GM19324 (cell line): ENCODE data around the gene ARPP19.
"Not testable (repeated sequence)": the region's sequence is repeated elsewhere in the genome, so short reads cannot be mapped to it uniquely, and the experiment has no call there.

Source experiments
- ATAC-seq: cut with Tn5 transposase; IDR thresholded peaks from one replicate; pipeline ENCODE4 v1.9.1; 2021; ENCODE audit warnings: mild to moderate bottlenecking, moderate library complexity; ENCODE audit not compliant: unreplicated experiment, low FRiP score

ARPP19 gene

DNA sequence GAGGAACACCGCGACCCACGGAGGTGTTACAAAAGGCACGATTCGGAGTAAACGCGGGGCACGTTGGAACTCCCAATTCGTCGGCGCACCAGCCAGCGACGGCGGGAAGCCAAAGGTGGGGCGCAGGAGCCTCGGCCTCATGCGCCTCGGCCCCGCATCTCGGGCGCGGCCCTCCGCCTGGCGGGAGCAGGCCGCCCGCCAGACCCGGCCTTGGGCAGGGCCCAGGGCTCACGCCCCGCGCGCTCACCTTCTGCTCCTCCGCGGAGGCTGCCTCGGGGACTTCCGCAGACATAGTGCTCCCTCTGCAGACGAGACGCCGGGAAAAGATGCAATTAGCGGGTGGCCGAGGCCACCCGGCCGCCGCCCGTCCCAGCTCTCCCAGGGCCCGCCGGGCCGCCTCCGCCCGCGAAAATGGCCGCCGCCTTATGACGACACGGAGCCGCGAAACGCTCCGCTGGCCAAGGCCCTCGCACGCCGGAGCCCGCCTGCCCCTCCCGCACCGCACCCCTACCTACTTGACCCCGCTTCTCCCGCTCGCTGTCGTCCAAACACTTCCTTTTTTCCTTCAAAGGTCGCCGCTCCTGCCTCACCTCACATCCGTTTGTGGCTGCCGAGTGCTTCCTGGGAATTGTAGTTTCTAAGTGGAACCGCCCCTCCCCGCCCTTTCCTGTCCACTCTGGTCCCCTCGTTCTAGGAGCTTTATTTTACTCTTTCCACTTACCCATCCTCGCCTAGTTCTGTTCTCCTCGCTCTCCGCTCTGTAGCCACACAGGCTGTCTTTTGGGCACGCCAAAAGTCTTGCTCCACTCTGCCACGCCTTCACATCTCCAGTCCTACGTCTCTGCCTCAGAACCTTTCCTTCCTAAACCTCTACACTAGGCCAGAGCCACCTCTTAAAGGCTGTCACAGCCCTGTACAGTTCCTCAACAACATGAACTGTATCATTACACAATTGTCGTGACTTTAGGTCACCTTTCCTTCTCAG is at the start of gene ARPP19:
Gene ARPP19, minus strand, starts transcription at position 430 of the 985 bp plus-strand sequence. Its CDS starts 138 bp downstream, at position 292.
- ATAC-seq = peak; percentile 67

DNA sequence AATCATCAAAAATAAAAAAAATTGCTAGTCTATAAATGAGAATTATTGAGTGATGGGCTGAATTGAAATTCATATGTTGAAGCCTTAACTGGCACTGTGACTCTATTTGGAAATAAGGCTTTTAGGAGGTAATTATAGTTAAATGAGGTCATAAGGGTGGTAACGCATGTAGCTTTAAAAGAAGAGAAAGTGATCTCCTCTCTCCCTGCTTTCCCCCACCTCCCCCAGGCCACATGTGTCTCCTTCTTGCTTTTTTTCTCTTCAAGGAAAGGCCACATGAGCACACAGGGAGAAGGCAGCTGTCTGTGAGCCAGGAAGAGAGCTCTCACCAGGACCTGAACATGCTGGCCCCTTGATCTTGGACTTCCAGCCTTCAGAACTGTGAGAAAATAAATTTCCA is 48.2 kb upstream of the ARPP19 start:
- ATAC-seq = no peak

GRCh38 chr15:52615302-52615701 is 46.5 kb upstream of the ARPP19 start:
- ATAC-seq = no peak

GRCh38 chr15:52609593-52609992 is 40.8 kb upstream of the ARPP19 start:
- no peak for ATAC-seq

GRCh38 chr15:52584414-52584813 is 15.6 kb upstream of the ARPP19 start:
- no peak for ATAC-seq

- no peak for ATAC-seq
Measured at GRCh38 chr15:52579852-52580251, 11.0 kb upstream of the ARPP19 start.

DNA sequence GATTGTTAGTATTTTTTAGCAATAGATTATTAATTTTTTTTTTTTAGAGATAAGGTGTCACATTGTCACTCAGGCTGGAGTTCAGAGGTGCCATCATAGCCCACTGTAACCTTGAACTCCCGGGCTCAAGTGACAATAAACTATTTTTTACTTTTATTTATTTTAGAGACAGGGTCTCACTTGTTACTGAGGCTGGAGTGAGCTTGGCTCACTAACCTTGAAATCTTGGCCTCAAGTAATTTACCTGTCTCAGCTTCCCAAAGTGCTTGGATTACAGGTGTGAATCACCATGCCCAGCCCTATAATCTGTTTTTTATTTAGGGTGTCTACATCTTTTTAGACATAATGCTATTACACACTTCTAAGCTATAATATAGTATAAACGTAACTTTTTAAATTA is 7.9 kb upstream of the ARPP19 start:
- no peak for ATAC-seq

DNA sequence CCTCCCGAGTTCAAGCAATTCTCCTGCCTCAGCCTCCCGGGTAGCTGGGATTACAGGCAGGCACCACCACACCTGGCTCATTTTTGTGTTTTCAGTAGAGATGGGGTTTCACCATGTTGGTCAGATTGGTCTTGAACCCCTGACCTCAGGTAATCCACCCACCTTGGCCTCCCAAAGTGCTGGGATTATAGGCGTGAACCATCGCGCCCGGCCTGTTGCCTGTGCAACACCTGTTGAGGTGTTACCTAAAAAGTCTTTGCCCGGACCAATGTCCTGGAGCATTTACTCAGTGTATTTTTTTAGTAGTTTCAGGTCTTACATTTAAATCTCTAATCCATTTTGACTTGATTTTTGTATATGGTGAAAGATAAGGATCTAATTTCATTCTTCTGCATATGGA is 6.7 kb upstream of the ARPP19 start:
- ATAC-seq = not testable (repeated sequence)

DNA sequence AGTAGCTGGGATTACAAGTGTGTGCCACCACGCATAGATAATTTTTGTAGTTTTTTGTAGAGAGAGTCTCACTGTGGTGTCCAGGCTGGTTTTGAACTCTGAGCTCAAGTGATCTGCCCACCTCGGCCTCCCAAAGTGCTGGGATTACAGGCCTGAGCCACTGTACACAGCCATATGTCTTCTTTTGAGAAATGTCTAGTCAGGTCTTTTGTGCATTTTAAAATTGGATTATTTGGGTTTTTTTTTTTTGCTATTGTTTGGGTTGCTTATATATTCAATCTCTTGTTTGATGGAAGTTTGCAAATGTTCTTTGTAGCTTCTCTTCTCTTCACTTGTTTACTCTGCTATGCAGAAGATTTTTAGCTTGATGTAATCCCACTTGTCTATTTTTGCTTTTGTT is 6.2 kb upstream of the ARPP19 start:
- ATAC-seq = no peak

DNA sequence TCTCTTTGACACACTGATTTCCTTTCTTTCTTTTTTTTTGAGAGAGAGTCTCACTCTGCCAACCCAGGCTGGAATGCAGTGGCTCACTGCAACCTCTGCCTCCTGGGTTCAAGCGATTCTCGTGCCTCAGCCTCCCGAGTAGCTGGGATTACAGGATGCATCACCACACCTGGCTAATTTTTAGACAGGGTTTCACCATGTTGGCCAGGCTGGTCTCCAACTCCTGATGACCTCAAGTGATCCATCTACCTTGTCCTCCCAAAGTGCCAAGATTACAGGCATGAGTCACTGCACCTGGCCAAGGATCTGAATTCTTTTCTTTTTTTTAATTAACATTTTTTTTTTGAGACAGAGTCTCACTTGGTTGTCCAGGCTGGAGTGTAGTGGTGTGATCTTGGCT is 5.8 kb upstream of the ARPP19 start:
- ATAC-seq = not testable (repeated sequence)

DNA sequence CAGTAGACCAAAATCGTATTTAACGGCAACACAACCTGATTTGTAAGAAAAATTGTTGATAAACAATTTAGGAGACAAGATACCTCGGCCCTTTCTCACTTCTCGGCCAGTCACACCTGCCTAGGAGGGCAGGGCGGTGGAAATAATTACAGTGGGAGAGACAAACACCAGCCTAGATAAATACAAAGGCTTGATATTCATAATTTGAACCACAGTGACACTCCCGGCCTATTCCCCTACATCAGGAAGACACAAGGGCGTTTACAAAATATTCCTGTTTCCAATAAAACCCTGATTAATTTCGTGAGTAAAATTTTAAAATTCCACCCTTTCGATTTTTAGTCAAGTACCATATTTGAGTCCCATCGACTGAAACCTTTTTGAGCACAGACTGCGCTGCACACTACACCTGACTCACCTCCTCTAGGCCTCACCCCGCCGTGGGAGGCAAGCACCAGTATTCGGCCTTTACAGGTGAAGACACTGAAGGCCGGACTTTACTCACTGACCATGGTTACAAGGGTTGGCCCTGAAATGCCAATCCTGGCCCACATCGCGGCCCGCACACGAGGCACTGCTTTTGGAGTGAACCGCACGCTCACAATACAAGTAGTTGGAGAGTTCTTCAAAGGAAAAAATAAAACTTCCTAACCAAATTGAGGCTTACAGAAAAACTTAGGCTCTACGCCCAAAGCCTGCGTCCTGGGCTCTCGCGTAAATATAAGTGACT is 794 bp downstream of the ARPP19 start:
- no peak for ATAC-seq

- ATAC-seq = no peak
Measured at GRCh38 chr15:52566889-52567288, 1.9 kb downstream of the ARPP19 start.

- ATAC-seq = not testable (repeated sequence)
Measured at GRCh38 chr15:52565417-52566358, 3.1 kb downstream of the ARPP19 start.

- no peak for ATAC-seq
Measured at GRCh38 chr15:52563501-52564060, 5.2 kb downstream of the ARPP19 start.

GRCh38 chr15:52559575-52559974 is 9.3 kb downstream of the ARPP19 start:
- ATAC-seq = no peak

DNA sequence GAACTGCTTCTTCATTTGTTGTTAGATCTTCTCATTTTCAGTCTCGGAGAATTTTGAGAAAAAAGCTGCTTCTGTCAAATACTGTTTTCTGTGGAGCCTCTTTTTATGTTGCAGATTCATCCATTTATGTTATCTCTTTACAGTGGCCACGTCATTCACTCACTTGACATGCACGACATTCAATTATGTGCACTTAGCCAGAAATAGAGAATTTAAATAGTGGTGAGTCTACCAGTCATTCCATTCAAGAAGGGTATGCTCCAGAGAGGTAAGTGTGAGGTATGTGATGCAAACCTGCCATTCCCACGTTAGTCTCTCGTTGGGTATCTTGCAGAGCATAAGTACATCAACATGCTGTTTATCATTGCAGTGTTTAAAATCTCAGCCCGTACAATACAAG is 9.8 kb downstream of the ARPP19 start:
- ATAC-seq = no peak

GRCh38 chr15:52558196-52558595 is 10.6 kb downstream of the ARPP19 start:
- ATAC-seq = peak; percentile 72

- ATAC-seq = no peak
Measured at GRCh38 chr15:52557274-52557641, 11.6 kb downstream of the ARPP19 start.

- ATAC-seq = no peak
Measured at GRCh38 chr15:52556524-52557273, 12.1 kb downstream of the ARPP19 start.
